Caco-2 (cell line): ENCODE measurements around the gene STK36. TPM values are rescaled to one million over a fixed set of nuclear protein-coding genes. Genes with fewer than 3 reads are reported as not detected.

Experiments used
- Bru-seq: library from RNA; stranded (reverse); fragments of 400-500 nt; gene quantifications from one replicate; lab custom pipeline; 2021; lab: Mats Ljungman, UMichigan
- BruChase-seq, 2 experiments: library from RNA; stranded (reverse); fragments of 400-500 nt; gene quantifications; one replicate each; lab custom pipeline; 2021; lab: Mats Ljungman, UMichigan
- BruUV-seq: library from RNA; stranded (reverse); fragments of 400-500 nt; replicated peaks from 2 replicates; lab custom pipeline; 2021; lab: Mats Ljungman, UMichigan
- CTCF ChIA-PET: fragments of 300-600 bp; sonication (Branson Sonifier 250); formaldehyde crosslinking; loops from one replicate; lab custom pipeline; 2022; ENCODE audit warnings: antibody characterized with exemption; lab: Charles Lee
- POLR2A ChIA-PET: fragments of 300-600 bp; sonication (Branson Sonifier 250); formaldehyde crosslinking; loops from one replicate; lab custom pipeline; 2022; ENCODE audit warnings: antibody characterized with exemption; lab: Charles Lee
- DNase-seq, 2 experiments: peaks; one replicate each; pipeline versions ENCODE4 v3.0.0 to v3.0.0-alpha.2; 2020 to 2022
- H3K27me3 ChIP-seq: replicated peaks from 2 replicates; pipeline ENCODE4 v1.6.0; 2011; ENCODE audit warnings: low read length; ENCODE audit not compliant: control insufficient read depth, insufficient read depth
- H3K36me3 ChIP-seq: 2 replicates; pipeline ENCODE4 v1.5.1; 2011; ENCODE audit warnings: low read length; ENCODE audit not compliant: control insufficient read depth, insufficient read depth
- H3K4me1 ChIP-seq: fragments of 250-450 bp; sonication (Bioruptor Pico); 2 replicates; pipeline ENCODE4 v1.5.1; 2020; ENCODE audit warnings: mild to moderate bottlenecking
- H3K4me3 ChIP-seq: 2 replicates; pipeline ENCODE4 v1.5.1; 2011; ENCODE audit warnings: low read depth, mild to moderate bottlenecking, control low read depth, low read length
- H3K9me3 ChIP-seq: fragments of 250-450 bp; sonication (Bioruptor Pico); 2 replicates; pipeline ENCODE4 v1.5.1; 2020; ENCODE audit warnings: mild to moderate bottlenecking, moderate library complexity
- H3K27ac Mint-ChIP-seq: one replicate; pipeline ENCODE4 v1.8.0; 2022; ENCODE audit warnings: mixed read lengths; ENCODE audit not compliant: unreplicated experiment
- H3K27me3 Mint-ChIP-seq: one replicate; pipeline ENCODE4 v1.8.0; 2022; ENCODE audit warnings: mixed read lengths; ENCODE audit not compliant: insufficient read depth, unreplicated experiment
- H3K36me3 Mint-ChIP-seq: one replicate; pipeline ENCODE4 v1.8.0; 2022; ENCODE audit warnings: mild to moderate bottlenecking, mixed read lengths; ENCODE audit not compliant: insufficient read depth, unreplicated experiment
- H3K4me1 Mint-ChIP-seq: one replicate; pipeline ENCODE4 v1.8.0; 2022; ENCODE audit warnings: low read depth, mixed read lengths; ENCODE audit not compliant: unreplicated experiment
- H3K4me3 Mint-ChIP-seq: one replicate; pipeline ENCODE4 v1.8.0; 2022; ENCODE audit warnings: mild to moderate bottlenecking, moderate library complexity, mixed read lengths; ENCODE audit not compliant: unreplicated experiment
- H3K9me3 Mint-ChIP-seq: one replicate; pipeline ENCODE4 v1.8.0; 2022; ENCODE audit warnings: mixed read lengths; ENCODE audit not compliant: unreplicated experiment
- CTCF ChIP-seq, 2 experiments: fragments of 200-600 bp in 1 of 2; IDR thresholded peaks; 1 replicate in 1 of 2; 2 replicates in 1 of 2; pipeline versions ENCODE4 v1.5.1 to v1.8.0; 2011 to 2022; ENCODE audit warnings: antibody characterized with exemption in 1 of 2, control low read depth in 1 of 2, inconsistent platforms in 1 of 2, low read depth in 1 of 2, low read length in 1 of 2, mild to moderate bottlenecking in 1 of 2, moderate library complexity in 1 of 2; ENCODE audit not compliant: insufficient read depth in 1 of 2, severe bottlenecking in 1 of 2, unreplicated experiment in 1 of 2
- intact Hi-C: fragments of 100-400 bp; cut with micrococcal nuclease; formaldehyde crosslinking; loops from one replicate; pipeline ENCODE4 v1.10.0; 2022; ENCODE audit not compliant: unreplicated experiment
- long read RNA-seq: library from polyadenylated mRNA; stranded (forward); transcript quantifications from one replicate; pipeline ENCODE4 v2.0.0, GENCODE V29; 2022
- total RNA-seq: library from RNA; stranded (reverse); gene quantifications from 2 replicates; pipeline ENCODE4 v1.2.3, GENCODE V29; 2022

The STK36 gene
- total RNA-seq = 44.1 and 56.9 TPM in 2 replicates
- percentile 55 among the genes with signal in this experiment for Bru-seq, nascent RNA
- percentile 68 among the genes with signal in this experiment for BruChase-seq, experiment 1, labeled RNA remaining after a 2-hour chase
- percentile 76 among the genes with signal in this experiment for BruChase-seq, experiment 2, labeled RNA remaining after a 6-hour chase
- long read RNA-seq, full-length matches to known transcripts = 1 of 17 reads
- long read RNA-seq, partial matches to known transcripts = 6 of 17 reads
- long read RNA-seq, other reads (novel, unspliced or antisense) = 10 of 17 reads

GRCh38 chr2:218671654-218672566, at the start of gene STK36, which contains the start of gene RNF25:
Gene STK36, plus strand, starts transcription at chr2:218672086. Its CDS starts 744 bp downstream, at chr2:218672830.
Gene RNF25, minus strand, starts transcription at chr2:218672002. Its CDS starts 32 bp downstream, at chr2:218671970.
- POLR2A ChIA-PET = interaction anchor here (0.8 to 2.3 kb wide), 3 partner anchors 13 to 189 kb away, joined by 3 to 43 read pairs (median 4); partner anchors contain the start of genes BCS1L and ZNF142
- intact Hi-C loops = loop anchor here (1.0 to 2.0 kb wide), 3 partner anchors 13 to 39 kb away; partner anchors contain the start of genes BCS1L, TTLL4 and ZNF142
- CTCF ChIA-PET = interaction anchor here (0.6 to 4.4 kb wide), 7 partner anchors 13 to 276 kb away, joined by 3 to 20 read pairs (median 7); partner anchors contain the start of genes BCS1L, TTLL4 and ZNF142
- no peaks in the 10 kb centered on the region for H3K9me3 ChIP-seq
- peak within 1 kb of the TSS; percentile 91 for H3K27ac Mint-ChIP-seq
- H3K9me3 Mint-ChIP-seq = no peaks in the 10 kb centered on the region
- peaks cover 11% of the 10 kb centered on the region; the same call in 1 of the 2 replicates for H3K4me1 ChIP-seq
- H3K27me3 ChIP-seq = no peaks in the 10 kb centered on the region
- no TSS peak for BruUV-seq
- H3K4me3 ChIP-seq = peak within 1 kb of the TSS; percentile 86
- no peaks in the 10 kb centered on the region for H3K36me3 ChIP-seq
- peaks cover 30% of the 10 kb centered on the region for H3K36me3 Mint-ChIP-seq
- peak; percentile 86 to 88 for DNase-seq
- H3K27me3 Mint-ChIP-seq = no peaks in the 10 kb centered on the region
- peaks cover 11% of the 10 kb centered on the region for H3K4me1 Mint-ChIP-seq
- TF ChIP-seq CTCF (IDR thresholded peaks at IDR 0.05; ENCODE audit: insufficient read depth in 1 of 2, low read depth in 1 of 2, low read length in 1 of 2, severe bottlenecking in 1 of 2, unreplicated experiment in 1 of 2) = no peak
- peak within 1 kb of the TSS; percentile 96 for H3K4me3 Mint-ChIP-seq

- TF ChIP-seq CTCF (IDR thresholded peaks at IDR 0.05; ENCODE audit: insufficient read depth in 1 of 2, low read depth in 1 of 2, low read length in 1 of 2, severe bottlenecking in 1 of 2, unreplicated experiment in 1 of 2) = no peak
- Histone ChIP-seq H3K4me3 (no peak overlapping the region), H3K27me3 (no peaks in the 10 kb centered on the region), H3K36me3 (no peaks in the 10 kb centered on the region), H3K9me3 (no peaks in the 10 kb centered on the region), H3K4me1 (no peaks in the 10 kb centered on the region)
- intact Hi-C loops = no loop called here
- no peaks in the 10 kb centered on the region for H3K4me1 Mint-ChIP-seq
- no peak for DNase-seq
- ChIA-PET POLR2A (no interaction called here), CTCF (no interaction called here)
- H3K27ac Mint-ChIP-seq = no peak overlapping the region
- H3K27me3 Mint-ChIP-seq = no peaks in the 10 kb centered on the region
- no peak overlapping the region for H3K4me3 Mint-ChIP-seq
- H3K9me3 Mint-ChIP-seq = no peaks in the 10 kb centered on the region
- BruUV-seq = no TSS peak
- no peaks in the 10 kb centered on the region for H3K36me3 Mint-ChIP-seq
Measured at GRCh38 chr2:218622606-218623365, 49.1 kb upstream of the STK36 start.
